Stimulated activated CD4-positive, alpha-beta T cell treated with anti-CD3 and anti-CD28 coated beads, Interleukin-2, amount 100 ng/mL, for 4 hours (primary cell): ENCODE results near the gene DCLRE1B.

Experiments used
- DNase-seq: peaks from one replicate; pipeline ENCODE4 v3.0.0-alpha.2; 2020; ENCODE audit warnings: low read depth

The DCLRE1B gene

DNA sequence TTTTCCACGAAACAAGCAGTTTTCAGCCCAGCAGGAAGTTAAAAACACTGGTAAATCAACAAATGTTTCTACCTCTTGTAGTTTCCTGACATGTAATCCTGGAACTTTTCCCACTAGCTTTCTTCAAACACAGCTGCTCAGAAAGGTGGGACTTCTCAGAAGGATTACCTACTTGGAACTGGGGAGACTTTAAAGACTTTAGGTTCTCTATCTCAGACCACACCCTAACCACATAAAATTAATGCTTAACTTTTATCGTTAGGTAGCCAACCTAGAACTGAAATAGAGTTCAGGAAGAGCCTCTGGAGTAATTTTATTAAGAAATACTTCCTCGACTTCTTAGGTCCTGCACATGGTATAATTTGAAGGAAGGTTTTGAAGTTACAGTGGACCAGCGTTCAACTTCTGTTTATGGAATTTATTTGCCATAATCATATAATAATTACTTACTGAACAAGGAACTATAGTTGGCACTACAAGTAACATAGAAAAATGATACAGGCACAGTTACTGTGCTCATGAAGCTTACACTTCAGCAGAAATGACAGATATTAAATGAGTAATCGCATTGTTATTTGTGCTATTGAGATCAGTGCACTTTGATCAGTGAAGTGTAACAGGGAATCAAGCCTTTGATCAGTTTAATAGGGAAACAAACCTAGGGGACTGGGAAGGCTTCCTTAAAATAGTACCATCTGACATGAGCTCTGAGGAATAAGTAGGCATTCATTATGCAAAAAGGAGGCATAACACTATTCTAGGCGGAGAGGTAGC, 17.5 kb upstream of the DCLRE1B start, which contains the start of gene BCL2L15:
Gene BCL2L15 (minus strand): TSS at position 180 of the 774 bp plus-strand sequence. CDS start 206 bp downstream, outside the sequence.
- DNase-seq: no peak

DNA sequence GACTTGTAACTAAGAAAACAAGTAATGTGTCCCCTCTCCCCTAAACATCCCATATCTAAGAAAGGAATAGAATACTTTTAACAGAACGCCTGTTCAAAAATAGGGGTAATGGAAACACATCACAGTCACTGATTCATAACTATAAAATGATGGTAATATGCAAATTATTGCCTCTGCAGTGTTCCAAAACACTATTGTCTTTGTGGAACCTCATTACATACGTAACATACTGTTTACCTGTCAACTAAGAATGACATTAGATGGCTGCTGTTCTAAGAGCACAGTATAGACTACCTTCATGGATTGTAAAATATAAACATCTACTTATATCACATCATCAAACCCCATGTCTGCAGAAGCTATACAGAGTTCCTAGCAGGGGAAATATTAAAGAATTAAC, 14.3 kb upstream of the DCLRE1B start:
- no peak for DNase-seq

DNA sequence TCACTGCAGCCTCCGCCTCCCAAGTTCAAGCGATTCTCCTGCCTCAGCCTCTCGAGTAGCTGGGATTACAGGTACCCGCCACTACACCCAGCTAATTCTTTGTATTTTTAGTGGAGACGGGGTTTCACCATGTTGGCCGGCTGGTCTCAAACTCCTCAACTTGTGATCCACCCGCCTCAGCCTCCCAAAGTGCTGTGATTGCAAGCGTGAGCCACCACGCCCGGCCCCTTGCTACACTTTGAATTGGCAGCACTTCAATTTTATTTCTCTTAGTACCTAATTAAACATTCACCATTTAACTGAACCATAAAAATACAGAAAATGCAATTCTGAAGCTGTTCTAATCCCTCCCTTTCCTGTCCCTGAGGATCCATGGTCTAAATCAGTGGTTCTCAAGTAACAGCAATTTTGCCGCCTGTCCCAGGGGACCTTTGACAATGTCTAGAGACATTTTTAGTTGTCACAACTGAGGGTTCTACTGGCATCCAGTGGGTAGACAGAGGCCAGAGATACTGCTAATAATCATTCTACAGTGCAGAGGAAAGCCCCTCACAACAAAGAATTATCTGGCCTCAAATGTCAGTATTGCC, 13.4 kb upstream of the DCLRE1B start:
- no peak for DNase-seq

DNA sequence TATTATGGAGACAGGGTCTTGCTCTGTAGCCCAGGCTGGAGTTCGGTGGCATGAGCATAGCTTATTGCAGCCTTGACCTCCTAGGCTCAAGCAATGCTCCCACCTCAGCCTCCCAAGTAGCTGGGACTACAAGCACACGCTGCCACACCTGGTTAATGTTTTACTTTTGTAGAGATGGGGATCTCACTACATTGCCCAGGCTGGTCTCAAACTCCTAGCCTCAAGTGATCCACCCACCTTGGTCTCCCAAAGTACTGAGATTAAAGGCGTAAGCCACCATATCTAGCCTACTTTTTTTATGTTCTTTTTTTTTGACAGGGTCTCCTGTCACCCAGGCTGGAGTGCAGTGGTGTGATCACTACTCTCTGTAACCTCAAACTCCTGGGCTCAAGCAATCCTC, 11.9 kb upstream of the DCLRE1B start:
- DNase-seq: no peak

DNA sequence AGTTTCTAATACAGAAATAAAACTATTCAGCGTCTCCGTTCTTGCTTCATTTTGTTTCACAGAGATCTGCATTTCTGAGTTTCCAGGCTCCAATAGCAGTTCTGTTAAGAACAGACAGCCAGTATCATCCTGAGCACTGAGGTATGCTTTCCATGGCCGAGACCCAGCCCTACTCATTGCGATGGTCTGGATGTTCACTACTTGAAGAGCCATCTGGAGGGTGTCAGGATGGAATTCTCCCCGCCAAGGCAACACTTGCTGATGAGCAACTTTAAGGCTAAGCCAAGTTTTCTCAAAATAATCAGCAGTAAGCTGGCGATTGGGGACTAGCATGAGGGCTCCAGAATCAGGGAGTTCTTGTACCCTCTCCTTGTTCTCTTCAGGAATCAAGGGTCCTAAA, 10.0 kb upstream of the DCLRE1B start:
- no peak for DNase-seq

DNA sequence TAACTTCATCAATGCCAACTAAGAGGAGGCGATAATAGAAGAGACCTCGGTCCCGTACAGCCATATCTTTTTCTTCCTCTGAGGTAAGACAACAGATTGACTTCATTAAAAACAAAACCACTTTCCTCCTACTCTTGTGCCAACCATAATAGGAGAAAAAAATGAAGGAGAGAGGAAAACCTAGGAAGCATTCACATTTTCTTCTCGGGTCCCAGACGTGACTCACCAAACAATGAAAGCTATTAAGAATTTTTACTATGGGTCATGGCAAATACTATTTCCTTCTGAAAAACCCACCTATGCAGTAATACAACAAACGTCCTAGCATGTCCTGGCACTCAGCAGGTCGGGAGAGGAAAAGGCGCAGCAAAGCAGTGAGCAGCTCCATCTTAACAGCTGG, 9.2 kb upstream of the DCLRE1B start:
- no peak for DNase-seq

DNA sequence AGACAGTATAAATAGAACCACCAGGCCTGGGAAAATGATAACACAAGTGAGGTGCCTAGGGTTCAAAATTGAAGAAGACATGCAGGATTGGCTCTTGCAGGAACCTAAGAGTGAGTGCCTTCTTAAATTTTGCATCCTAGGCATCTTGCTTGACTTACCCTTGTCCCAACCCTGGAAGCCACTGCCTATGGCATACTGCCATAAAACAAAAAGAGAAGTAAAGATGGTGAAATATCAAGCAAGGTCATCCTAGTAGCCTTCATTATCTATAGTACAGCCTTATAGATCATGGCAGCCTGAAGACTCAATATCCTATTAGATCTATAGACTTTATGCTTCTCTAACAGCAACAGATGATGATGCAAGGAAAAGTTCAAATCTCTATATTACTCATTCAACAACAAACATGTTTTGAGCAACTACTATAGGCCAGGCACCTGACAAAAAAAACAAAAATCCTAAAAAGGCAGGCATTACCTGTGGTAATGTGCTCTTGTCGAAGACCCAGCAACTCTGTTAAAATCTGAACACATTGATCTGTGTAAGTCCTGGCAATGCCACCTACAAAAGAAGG, 6.8 kb upstream of the DCLRE1B start:
- DNase-seq: no peak

DNA sequence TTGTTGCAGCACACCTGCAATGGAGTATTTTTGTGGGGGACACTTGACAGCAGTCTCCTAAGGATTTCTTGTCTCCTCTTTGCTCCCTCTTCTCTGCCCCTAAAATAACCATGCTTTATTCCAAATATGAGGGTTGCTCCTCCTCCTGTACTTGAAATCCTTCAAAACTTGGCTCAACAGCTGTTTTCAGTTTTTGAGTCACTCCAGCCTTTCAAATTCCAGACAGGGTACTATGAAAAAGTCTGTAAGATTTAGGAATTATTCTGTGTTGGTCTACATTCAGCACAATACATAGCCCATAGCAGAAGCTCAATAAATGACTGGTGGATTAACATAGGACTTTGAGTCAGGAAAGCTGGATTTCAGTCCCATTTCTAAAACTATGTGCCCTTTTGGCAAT, 6.0 kb upstream of the DCLRE1B start:
- DNase-seq: no peak

DNA sequence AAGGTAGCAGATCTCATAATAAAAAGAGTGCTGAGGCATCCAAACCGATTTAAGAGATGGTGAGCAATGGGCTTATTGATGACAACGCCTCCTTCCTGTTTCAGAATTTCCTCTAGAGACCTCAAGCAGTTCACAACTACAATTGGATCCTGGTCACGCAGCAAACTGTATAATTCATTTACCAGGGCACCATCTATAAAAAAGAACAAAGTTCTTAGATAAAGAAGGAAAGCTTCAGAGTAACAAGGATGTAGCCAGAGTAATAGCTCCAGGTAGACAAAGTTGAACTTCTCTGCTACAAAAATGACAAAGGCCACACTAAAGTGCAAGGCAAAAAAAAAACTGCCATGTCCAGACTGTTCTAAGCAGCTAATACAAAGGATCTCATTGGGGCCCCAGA, 3.9 kb upstream of the DCLRE1B start:
- DNase-seq: no peak

DNA sequence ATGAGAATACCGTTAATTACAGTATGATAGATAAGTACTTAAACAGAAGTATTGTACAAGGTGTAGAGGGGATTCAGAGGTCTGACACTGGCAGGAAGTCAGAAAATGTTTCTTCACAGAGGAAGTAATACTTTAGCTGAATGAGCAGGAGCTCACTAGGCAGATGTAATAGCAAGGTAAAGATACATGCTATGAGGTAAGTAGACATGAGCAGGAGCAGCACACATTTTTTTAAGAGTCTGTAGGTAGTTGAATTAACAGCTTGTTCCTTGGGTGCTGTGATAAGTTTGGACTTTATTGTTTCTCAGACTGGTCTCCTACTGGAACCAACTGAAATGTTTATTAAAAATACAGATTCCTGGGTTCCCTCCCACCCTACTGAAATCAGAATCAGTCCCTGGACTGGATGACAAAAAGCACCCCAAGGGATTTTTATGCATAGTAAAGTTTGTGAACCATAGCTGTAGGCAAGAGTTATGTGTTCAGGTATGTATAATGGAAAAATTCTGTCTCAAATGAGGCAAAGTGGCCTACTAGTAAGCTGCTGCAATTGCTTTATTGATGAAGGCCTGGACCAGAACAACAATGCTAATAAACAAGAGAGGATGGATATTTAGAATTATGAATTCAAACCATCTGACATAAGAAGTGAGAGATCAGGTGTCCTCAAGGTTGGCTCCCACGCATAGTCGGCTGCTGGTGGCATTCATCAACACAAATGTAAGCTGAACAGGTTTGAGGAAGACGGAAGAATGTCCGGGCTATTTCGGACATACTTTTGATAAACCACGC, 1.4 kb upstream of the DCLRE1B start:
- DNase-seq: no peak

DNA sequence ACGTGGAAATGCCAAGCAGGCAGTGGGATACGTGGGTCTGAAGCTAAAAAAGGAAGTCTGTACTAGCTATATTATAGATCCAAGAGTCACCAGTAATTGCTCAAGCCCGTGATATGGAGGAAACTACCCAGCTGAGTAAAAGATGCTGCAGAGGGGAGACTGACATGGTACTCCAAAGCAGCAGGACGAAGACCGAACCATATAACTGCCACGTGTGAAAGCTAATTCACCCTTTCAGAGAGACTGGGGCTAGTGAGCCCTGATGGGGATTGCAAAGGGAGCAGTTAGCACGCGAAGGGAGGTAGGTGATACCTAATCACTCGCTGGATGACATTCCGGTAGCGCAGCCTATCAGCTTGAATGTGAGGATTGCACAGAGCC, 843 bp upstream of the DCLRE1B start:
- no peak for DNase-seq

DNA sequence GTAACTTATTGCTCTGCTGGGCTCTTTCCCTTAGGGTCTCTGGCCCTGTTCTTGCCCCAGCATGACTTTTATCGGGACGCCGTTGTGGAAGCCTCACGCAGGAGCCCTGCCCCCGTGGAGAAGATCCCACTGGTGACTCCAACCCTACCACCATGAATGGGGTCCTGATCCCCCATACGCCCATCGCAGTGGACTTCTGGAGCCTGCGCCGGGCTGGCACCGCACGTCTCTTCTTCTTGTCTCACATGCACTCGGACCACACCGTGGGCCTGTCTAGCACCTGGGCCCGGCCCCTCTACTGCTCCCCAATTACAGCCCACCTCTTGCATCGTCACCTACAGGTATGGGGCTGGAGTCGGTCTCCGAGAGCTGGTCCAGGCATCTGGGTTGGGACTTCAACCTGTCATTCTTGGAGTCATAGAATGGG, 322 bp downstream of the DCLRE1B start:
- DNase-seq: no peak

DNA sequence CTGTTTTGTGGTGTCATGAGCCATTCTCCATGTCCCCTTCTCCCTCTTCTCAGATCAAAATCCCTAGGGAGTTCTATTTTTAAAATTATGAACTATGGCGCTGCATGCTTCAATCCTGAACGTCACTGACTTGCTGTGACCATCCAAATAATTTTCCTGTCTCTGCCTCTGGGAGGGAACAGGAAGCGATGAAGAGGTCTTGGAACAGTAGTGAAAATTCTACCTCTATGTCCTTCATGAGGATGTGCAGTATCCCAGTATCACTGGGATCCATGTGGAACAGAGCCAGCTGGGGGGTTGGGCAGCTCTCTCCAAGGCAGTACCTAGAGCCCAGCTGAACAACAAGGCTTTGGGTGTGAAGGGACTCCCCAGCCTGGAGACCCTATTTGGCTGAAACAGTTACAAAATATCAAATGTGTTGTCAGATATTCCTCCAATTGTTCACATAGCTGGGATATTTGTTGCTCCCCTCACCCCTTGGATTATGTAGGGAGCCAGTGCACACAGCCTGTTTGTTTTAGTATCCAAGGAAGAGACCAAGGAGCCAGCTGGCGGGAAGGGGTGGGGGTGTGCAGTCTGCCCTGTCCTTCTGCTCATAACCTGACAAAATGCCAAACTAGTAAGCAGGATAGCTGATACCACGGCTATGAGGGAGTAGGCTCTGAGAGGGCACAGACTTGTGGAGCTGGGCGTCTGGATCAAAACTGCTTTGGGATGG, 7.6 kb downstream of the DCLRE1B start:
- DNase-seq: no peak

DNA sequence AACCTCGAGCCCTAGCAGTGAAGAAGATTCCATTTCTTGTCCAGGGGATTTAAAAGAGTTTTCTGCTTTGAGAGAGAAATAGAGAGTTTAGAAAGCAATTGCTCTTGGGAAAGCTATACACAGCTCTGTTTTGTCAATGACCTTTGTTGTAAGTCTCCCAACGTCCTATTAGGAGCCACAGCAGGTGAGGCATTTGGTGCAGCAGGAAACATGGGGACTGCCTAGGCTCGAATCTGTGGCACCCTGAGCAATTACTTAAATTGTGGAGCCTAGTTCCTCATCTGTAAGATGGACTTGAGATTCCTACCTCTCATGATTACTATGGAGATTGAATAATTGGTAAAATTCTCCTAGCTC, 8.2 kb downstream of the DCLRE1B start:
- no peak for DNase-seq

DNA sequence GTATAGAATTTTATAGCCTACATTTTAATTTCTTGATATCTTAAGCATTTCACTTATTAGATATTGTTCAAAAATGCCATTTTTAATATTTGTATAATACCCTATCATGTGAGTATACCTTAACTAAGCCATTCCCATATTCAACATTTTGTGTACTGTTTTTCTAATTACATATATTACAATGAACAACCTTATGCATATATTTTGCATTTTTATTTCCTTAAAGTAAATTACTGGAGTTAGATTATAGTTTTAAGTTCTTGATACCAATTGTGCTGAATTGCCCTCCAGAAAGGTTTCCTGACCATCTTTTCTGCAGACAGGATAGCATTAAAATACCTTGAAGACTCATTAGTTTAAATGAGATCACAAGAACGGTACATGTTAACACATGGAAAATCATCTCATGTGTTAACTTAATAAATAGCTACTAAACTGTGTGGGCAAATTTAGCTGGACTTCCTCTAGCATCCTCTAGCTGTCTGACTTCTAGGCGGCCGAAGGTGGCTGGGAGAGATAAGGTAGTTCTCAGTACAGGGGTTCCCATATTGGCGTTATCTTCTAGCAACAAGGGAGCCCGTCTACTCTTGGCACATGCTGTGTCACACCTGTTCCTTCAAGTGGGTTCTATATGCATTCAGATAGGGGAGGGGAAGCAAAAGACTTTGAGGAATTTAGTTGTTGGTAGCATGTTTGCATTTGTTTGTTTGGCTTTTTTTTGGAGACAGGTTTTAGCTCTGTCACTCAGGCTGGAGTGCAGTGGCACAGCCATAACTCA, 8.9 kb downstream of the DCLRE1B start:
- DNase-seq: no peak

DNA sequence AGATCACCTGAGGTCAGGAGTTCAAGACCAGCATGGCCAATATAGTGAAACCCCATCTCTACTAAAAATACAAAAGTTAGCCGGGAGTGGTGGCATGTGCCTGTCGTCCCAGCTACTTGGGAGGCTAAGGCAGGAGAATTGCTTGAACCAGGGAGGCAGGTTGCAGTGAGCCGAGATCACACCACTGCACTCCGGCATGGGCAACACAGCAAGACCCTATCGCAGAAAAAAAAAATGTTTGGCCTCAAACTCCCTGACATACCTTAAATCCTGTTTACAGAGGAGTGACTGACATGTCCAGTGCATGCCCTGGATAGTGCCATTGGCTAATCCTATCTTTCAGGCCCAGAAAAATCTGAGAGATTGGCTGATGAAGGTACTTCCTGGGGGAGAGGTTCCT, 11.8 kb downstream of the DCLRE1B start:
- no peak for DNase-seq

DNA sequence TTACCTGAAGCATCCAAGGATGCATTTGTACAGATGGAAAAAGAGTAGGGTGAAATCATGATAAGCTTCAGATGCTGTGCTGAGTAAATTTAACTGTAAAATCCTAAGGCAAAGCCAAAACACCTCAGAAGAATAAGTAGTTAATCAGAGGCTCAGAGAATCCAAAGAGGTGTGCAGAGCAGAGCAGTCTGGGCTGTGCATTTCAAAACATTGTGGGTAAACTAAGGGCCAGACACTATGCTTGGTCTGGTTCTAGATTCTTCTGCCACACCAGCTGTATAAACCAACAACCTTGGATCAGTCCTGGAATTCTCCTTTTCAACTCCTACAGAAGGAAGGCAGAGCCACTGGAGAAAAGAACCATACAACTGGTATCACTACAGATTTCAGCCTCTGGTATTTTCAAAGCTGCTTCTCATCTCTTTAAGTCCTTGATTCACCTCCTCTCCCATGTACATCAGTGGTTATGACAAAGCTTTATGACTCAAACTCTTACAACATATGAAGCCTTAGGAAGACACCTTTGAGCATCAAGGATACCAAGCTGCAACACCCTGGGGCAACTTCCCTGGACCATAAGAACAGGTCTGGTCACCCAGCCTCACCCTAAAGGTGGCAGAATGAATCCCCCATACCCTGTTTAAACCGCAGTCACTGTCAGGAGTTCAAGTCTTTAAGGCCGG, 12.4 kb downstream of the DCLRE1B start:
- no peak for DNase-seq

DNA sequence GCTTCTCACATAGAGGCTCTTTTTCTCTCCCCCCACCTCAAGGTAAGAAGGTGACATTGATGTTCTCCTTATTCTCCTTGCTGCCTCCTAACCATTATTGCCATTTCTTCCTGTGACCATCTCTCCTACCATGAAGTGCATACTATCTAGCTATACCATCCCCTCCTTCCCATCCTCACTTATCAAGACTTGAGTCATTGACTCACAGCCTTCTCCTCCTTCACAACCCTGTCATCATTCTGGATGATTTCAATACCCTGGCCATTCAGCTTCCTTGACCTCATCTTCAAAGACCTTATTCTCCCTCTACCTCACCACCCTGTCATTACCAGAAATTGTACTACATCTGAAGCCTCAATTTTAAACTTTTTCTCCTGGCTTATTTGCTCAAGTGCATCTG, 13.1 kb downstream of the DCLRE1B start:
- DNase-seq: no peak

DNA sequence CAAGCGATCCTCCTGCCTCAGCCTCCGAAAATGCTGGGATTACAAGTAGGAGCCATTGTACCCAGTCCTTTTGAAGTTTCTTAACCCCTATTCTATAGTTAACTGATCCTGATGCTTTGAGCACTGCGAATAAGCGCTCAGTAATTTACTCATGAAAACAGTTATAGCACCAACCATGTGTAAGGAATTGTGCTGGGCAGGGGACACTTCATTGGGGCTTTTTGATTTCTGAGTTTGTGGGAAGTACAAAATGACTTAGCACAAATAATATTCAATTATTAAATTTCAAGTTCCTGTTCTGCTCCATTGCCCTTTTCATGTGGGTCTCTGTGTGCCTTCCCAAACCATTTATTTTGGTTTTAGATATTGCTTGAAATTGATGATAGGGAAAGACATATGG, 17.8 kb downstream of the DCLRE1B start:
- no peak for DNase-seq

DNA sequence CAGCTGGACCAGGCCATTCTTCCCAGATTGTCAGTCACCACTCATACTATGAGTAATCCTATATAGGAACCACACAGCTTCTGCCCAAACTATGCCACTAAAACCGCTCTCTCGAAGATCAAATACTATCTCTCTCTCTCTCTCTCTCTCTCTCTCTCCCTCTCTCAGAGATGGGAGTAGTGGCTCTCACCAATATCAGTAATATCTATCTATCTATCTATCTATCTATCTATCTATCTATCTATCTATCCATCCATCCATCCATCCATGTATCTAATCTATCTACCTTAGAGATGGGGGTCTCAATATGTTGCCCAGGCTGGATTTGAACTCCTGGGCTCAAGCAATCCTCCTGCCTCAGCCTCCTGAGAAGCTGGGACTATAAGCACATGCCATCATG, 19.3 kb downstream of the DCLRE1B start:
- no peak for DNase-seq
